ENCODE measurements around the gene ANKRD53. TPM values are rescaled to one million over a fixed set of nuclear protein-coding genes. Genes with fewer than 3 reads are reported as not detected.

ANKRD53 gene
- not detected in 5 replicates for total RNA-seq (2022; extraction: Qiagen RNA extraction; ENCODE audit: low read depth)

GRCh38 chr2:70978341-70979179, at the start of gene ANKRD53:
Gene ANKRD53, plus strand, starts transcription at chr2:70978630. Its CDS starts 16 bp downstream, at chr2:70978646.

DNA sequence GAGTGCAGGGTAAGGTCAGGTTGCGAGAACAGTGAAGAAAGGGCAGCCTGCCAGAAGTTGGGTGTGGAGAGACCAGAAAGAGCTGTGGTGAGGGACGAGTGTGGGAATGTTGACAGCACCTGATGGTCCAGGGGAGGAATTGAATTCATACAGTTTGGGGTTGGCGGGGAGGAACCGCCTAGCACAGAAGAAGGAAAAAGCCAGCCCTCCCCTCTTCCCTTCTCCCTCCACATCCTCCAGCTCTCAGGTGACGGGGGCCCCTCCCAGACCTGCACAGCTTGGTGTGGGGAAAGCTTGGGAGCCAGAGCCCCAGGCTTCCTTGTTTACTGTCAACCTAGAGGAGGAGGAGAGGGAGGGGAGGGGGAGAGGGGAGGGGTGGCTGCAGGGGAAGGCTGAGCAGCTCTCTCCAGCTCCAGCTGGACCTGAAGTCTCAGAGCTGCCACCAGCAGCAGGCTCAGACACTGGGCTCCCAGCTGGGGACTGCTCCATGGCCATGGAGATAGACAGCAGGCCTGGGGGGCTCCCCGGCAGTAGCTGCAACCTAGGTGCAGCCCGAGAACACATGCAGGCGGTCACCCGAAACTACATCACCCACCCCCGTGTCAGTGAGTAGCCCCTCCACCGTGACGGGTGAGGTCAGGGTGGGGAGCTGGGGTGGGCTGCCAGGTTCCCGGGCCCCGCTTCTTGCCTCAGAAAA, 42.8 kb upstream of the ANKRD53 start, which contains the start of gene ATP6V1B1:
Gene ATP6V1B1 (plus strand): TSS at position 433 of the 697 bp plus-strand sequence. CDS start 55 bp downstream, at position 488.

GRCh38 chr2:70994699-70995425, 16.4 kb downstream of the ANKRD53 start, which contains the start of gene TEX261:
Gene TEX261, minus strand, starts transcription at chr2:70994873. Its CDS starts 116 bp downstream, at chr2:70994757.

Other genes with a start within 250 kb of the ANKRD53 start
- gene ADD2, start 210.4 kb upstream of the ANKRD53 start, total RNA-seq (2022; extraction: Qiagen RNA extraction; ENCODE audit: low read depth): 21.3 to 31.7 TPM (median 25.0 TPM) in 5 replicates
- gene FIGLA, start 188.0 kb upstream of the ANKRD53 start, total RNA-seq (2022; extraction: Qiagen RNA extraction; ENCODE audit: low read depth): not detected in 5 replicates
- not detected in 5 replicates for gene CLEC4F, start 158.0 kb upstream of the ANKRD53 start, total RNA-seq (2022; extraction: Qiagen RNA extraction; ENCODE audit: low read depth)
- not detected in 5 replicates for gene CD207, start 142.8 kb upstream of the ANKRD53 start, total RNA-seq (2022; extraction: Qiagen RNA extraction; ENCODE audit: low read depth)
- 2.9 to 6.1 TPM (median 4.4 TPM) in 5 replicates for gene VAX2, start 78.1 kb upstream of the ANKRD53 start, total RNA-seq (2022; extraction: Qiagen RNA extraction; ENCODE audit: low read depth)
- 1.2 to 2.5 TPM (median 2.0 TPM) in 5 replicates for gene ATP6V1B1, start 42.7 kb upstream of the ANKRD53 start, total RNA-seq (2022; extraction: Qiagen RNA extraction; ENCODE audit: low read depth)
- 70.6 to 88.3 TPM (median 83.2 TPM) in 5 replicates for gene TEX261, start 16.2 kb downstream of the ANKRD53 start, total RNA-seq (2022; extraction: Qiagen RNA extraction; ENCODE audit: low read depth)
- gene NAGK, start 90.0 kb downstream of the ANKRD53 start, total RNA-seq (2022; extraction: Qiagen RNA extraction; ENCODE audit: low read depth): 60.7 to 89.7 TPM (median 79.7 TPM) in 5 replicates
- 9.7 to 13.6 TPM (median 10.0 TPM) in 5 replicates for gene MCEE, start 151.6 kb downstream of the ANKRD53 start, total RNA-seq (2022; extraction: Qiagen RNA extraction; ENCODE audit: low read depth)
- gene MPHOSPH10, start 152.0 kb downstream of the ANKRD53 start, total RNA-seq (2022; extraction: Qiagen RNA extraction; ENCODE audit: low read depth): 33.4 to 59.3 TPM (median 36.6 TPM) in 5 replicates
- gene PAIP2B, start 248.5 kb downstream of the ANKRD53 start, total RNA-seq (2022; extraction: Qiagen RNA extraction; ENCODE audit: low read depth): 0.16 to 0.36 TPM (median 0.34 TPM) in 5 replicates

Measured in A549 treated with ZK216348 at 1 μM for 4 hours (cell line).